Fibroblast of upper back skin (primary cell): ENCODE results near the gene NSD1.

Source experiments
- DNase-seq: peaks from one replicate; pipeline ENCODE4 v3.0.0-alpha.2; 2013

Gene NSD1

DNA sequence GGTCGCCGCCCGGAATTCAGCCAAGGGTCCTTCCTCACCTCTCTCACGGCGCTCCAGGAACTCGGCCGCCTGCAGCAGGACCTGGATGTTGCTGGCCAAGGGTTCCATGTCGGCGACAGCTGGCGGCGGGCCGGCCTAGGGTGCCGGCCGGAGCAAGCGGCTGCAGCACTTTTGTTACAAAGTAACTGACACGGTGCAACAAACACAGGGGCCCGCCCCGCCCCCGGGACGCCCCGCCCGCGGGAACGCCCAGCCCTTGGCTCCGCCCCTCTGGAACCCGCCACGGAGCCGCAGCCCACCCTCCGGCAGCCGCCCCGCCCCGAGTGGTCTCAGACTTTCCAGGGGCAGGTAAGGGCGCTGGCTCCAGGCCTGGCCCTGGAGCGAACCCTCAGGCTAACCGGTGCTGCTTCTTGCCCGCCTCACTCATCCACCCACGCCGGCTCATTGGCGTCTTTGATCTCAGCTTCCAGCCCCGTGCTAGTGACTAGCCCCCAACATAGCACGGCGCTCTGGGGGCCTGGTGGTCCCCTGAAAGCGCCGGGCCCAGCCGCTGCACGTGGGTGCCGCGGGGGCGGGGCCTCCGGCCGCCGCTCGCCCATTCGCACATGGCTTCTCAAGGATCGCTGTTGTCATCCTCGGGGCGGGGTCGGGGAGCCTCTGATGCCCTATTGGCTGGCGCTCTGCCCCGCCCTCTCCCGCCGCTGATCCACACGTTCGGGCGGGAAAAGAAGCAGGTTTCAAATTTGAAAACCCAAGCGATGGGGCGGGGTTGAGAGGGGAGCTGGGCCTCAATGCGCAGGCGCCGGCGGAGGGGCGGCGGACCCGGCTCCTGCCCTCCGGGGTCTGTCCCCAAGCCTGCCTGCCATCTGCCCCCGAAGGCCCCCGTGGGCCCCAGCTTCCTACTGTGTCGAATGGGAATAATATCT, 178.4 kb downstream of the NSD1 start, which contains the start of gene MXD3:
MXD3 (minus strand) TSS at position 176 of the 926 bp plus-strand sequence; CDS start at position 108, 68 bp downstream.
- peak; percentile 95 for DNase-seq

DNA sequence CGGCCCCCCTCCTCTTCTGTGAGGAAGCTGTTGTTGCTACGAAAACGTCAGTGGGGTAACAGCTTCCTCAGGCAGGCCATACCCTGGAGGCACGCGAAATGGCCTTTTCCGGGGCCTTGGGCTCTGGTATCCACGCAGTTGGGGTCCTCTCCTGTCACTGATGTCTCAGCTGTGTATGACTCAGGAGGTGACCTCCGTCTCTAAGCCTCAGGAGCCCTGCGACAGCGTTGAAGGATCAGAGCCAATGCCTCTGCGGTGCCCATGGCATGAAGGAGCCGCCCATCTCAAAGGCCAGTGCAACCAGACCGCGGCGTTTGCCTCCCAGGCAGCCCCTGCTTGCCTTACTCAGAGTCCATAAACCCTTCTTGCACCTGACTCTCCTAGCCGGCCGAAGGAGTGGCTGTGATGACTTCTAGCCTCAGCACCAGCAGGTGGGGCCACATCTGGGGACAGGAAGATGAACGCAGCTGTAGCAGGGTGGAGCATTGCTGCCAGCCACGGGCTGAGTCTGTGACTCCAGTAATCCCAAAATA, 179.1 kb downstream of the NSD1 start:
- DNase-seq: no peak

DNA sequence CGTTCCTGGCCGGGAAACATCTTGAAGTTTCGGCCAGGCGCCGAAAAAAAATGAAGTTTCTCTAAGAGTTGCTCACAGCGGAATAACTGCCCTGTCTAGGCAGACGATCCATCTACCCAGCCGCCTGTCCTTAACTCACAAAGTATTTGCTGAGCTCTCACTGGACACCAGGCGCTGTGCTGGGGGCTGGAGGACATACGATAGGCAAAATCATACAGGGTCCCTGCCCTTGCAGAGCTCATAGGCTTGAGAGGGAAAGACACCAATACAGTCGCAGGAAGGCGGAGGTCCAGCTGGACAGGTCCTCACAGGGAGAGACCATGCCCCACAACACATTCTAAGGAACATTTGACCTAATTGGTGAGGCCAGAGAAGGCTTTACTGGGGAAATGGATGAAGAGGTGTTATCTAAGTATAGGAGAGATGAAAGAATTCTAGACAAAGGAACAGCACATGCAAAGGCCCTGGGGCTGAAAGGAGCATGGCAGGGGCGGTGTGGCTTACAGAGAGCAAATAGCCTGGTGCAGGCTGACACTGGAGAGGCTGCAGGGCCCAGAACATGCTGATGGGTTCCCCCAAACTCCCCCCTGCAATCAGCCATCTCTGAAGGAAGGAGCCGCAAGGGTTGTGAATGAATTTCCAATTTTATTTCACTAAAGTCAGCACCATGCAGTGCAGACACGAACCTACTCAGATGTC, 180.1 kb downstream of the NSD1 start:
- no peak for DNase-seq

DNA sequence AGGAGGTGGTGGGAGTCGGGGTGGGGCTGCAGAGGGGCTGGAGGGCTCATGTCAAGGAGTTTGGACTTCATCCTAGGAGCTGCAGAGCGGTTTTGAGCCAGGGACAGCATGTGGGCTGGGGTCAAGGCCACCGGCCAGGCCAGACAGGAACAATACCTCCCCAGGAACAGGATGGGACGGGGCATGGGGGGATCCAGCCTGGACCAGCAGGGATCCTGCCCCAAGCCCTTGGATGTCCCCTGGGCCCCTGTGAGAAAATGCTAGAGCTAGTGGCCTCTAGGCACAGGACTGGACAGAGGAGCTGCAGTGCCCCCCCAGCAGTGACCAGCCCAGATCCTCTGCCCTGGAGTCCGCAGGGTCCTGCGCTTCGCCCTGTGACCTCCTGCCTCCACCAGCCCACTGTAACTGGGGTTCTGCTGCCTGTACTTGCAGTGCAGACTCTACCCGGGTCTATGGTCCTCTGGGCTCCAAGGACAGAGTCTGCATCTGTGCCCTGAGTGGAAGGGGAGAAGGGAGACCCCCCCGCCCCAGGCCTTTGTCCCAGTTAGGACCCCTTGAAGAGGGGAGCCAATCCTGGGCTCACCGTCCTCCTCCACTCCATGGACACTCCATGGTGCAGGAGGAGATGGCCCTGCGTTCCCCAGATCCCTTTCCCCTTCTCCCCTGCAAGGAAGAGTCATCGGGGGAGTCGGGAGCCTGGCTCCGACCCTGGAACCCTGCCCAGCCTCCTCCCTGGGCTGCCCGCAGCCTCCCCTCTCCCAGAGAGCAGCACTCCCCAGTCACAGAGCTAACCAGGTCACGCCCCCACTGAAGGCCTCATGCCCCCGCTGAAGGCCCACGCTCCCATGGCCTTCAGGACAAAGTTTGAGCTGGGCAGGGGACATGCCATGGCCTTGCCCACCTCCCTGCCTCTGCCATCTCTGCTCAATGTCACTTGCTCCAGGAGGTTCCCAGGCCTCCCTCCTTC, 181.1 kb downstream of the NSD1 start:
- DNase-seq: no peak

DNA sequence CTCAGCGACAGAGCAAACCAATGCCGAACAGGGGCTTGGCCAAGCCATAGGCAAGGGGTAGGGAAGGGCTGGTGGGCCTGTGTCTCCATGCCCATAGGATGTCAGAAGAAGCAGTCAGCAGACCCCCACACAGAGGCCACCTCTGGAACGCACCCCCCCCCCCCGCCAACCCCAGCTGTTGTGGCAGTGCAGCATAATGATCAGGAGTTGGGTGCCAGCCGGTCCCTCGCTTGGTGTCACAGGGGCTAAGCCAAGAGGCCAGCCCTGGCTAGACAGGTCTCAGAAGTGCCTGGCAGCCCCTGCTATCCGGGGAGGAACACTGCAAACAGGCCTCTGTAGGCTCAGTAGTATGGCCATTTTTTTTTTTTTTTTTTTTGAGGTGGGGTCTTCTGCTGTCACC, 181.8 kb downstream of the NSD1 start:
- DNase-seq: no peak

DNA sequence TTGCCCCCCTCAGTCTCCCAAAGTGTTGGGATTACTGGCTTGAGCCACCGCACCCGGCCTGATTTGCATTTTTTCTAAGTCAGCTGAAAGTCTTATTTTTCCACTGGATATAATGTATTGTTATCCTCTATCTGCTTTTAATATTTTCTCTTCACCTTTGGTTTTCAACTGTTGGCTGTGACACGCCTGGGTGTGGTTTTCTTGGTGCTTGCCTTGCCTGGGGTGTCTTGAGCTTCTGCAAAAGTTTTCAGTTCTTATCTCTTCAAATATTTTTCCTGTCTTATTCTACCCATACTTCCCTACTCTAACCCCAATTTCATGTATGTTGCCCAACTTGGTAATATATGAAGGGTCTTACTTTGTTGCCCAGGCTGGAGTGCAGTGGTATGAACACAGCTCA, 182.4 kb downstream of the NSD1 start:
- no peak for DNase-seq

DNA sequence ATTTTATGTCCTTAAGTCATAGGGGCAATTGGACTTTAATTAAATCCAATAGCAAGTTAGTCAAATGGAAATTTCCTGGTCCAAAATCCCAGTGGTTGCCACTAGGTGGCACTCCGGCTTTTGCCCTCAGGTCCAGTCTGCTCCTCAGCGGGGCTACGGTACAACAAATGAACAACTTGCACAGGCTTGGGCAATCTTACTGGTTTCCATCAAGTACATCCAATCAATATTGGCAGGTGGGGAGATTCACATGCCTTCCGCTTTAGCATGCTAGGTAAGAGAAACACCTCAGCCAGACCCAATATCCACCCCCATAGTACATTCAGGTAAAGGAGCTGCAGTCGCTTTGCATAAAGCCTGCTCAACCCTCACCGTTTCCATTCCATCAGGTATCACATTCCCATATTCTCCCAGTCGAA, 184.4 kb downstream of the NSD1 start:
- DNase-seq: peak; percentile 73

DNA sequence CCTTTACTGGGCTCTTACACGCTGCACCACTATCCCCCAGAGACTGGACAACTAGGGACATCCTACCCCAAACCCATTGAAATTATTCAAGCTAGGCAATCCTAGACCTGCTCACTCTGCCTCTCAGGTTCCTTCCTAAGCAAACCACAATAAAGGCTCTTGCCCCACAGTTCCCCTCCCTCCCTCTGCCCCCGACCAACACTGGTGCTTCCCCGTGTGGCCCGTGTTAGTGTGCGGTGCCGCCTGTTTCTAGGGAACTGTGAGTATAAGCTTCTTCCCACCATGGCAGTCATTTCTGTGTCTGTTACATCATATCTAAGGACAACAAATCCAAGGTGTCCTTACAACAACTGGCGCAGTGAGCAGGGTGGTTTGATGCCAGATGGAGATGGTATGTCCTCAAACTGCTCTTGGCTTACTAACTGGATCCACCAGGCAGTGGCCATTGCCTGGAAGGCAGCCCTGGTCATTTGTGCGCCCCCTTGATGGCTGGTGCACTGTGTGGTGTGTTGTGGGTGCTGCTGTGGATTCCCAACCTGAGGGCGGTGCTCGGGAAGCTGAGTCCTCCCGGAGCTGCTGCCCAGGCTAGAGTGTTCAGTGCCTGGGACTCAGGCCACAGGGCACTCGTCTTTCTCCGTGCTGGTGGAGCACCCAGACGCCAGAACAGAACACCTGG, 186.5 kb downstream of the NSD1 start:
- no peak for DNase-seq

DNA sequence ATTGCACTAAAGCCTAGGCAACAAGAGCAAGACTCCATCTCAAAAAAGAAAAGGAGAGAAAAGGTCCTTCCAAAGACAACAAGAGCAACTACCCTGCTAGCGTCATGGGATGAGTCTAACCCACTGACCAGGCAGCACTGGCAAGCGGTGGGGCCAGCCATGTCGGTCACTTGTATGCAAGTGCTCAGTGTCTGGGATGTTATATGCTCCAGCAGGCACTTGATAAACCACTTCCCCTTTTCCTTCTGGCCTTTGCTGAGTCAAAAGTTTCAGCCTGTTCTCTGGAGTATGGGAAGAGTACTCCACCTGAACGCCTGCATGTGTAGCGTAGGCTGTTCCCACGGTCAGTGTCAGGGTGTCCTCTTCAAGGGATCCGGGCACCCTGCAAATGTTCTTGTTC, 187.3 kb downstream of the NSD1 start:
- no peak for DNase-seq

DNA sequence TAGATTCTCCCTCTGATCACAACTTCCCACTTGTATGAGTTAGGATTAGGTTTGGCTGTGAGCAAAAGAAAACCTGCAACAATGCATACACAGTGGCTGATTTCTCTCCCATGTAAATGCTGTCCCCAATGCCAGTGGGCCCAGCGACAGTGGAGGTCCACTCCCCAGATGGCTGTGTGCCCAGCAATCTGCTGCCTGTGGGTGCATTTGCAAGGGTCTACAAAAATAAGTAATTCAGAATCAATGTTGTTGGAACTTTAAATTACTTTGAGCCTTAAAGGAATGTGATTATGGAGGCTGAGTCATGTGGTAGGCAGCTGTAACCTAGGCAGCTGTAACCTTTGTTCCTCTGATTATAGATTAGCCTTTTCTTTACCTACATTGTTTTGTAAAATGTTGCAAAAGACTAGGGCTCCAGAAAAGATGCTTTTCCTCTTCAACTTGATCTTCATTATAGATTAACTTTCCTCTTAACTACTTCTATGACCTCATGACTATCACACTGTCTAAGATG, 192.4 kb downstream of the NSD1 start:
- DNase-seq: no peak

DNA sequence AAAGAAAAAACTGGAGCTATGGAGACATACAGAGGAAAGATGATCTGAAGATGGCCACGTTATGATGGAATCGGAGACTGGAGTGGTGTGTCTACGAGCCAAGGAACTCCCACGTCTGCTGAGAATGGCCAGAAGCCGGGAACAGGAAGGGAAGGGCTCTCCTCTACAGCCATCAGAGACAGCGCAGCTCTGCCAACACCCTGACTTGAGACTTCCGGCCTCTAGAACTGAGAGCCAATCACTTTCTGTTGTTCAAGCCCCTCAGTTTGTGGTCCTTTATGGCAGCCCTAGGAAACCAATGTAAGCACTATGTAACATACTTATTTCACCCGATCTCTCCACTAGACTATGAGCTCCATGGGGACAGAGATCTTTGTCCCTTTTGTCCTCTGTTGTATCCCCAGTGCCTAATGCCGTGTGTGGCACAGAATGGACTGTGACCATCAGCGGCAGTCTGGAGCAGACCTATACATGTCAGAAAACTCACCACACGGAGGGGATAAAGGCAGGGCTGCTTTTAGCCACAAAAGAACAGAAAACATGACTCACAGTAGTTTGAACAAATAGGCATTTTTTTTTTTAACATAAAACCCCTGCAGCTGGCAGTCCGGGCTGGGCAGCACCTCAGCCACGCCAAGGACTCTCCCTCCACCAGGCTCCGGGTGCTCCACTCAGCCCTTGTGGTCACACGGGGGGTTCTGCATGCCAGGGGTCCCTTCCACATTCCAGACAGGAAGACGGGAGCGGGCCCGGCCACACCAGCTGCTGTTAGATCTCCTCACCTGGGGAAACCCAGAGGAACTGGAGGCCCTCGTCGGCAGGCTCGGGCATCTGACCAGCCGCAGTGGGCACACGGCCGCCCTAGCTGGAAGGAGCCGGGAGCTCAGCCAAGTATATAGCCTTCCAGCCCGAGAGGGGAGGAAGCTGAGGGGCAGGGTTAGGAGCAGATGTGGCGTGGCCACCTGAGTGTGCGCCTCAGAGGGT, 194.3 kb downstream of the NSD1 start:
- no peak for DNase-seq

DNA sequence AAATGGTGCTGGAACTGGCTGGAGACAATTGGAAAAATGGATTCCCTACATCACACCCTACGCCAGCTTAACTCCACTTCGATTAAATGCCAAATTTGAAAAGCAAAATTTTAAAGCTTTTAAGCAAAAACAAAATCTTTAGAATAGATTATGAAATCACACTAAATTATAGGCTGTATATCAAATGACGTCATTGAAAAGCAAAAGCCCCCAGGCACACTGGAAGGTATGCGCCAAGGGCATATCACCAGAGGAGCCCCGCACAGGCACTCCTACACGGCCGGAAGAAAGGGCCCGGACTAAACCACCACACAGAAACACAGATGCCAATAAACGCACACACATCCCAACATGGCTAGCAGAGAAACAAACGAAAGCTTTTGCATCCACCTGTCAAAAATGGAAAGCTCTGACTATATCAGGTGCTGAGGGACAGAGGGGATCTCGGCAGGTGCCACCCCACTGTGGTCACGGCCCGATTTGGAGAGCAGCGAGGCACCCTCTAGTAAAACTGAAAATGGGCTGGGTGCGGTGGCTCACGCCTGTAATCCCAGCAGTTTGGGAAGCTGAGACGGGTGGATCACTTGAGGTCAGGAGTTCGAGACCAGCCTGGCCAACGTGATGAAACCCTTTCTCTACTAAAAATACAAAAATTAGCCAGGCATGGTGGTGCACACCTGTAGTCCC, 195.1 kb downstream of the NSD1 start:
- no peak for DNase-seq

DNA sequence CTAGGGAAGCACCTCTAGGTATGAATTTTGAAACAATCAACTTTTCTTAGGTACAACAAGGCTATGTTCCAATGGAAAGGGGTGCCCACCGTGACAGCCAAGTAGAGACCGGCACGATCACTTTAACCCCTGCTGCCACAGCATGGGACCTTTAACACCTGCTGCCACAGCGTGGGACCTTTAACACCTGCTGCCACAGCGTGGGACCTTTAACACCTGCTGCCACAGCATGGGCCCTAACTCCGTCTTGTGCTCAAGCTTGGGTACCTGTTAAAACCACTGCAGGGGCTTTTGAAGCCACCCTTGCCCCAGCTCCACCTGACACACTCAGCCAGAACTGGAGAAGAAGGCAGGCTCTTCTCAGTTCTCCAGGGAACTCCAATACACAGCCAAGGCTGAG, 196.3 kb downstream of the NSD1 start:
- DNase-seq: no peak

DNA sequence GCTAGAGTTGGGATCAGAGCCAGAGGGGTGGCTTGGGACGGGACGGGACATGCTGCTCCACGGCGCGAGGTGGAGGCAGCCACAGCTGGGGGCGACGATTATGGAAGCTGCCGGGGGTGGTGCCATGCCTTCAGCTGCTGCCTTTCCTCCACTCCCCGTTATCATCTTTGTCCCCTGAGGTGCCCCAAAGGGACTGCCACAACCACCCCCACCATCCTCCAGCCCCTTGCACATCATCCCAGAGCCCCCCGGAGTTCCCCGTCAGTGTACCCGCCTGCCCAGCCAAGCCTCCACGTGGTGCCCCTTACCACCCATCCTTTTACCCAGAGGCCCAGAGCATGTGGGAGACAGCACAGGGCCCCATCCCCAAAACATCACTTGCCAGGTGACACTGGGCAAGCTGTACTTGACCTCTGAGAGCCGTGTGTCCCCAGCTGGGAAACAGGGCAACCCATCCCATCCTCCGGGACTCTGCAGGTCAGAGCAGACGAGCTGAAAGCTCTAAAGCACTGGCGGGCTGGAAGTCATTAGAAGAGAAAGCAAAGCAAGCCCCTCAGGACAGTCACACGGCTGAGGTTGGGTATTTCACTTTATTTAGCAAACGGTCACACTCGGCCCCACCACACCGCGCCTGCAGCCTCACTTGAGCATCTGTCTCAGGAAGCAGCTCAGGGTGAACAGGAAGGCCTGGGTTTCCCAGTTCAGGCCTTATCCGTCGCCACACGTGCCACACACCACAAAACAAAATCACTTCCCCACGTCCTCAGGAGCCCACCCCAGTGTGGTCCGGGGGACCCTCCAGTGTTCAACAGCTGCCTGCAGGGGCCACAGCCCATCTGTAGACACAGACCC, 197.6 kb downstream of the NSD1 start:
- DNase-seq: no peak

DNA sequence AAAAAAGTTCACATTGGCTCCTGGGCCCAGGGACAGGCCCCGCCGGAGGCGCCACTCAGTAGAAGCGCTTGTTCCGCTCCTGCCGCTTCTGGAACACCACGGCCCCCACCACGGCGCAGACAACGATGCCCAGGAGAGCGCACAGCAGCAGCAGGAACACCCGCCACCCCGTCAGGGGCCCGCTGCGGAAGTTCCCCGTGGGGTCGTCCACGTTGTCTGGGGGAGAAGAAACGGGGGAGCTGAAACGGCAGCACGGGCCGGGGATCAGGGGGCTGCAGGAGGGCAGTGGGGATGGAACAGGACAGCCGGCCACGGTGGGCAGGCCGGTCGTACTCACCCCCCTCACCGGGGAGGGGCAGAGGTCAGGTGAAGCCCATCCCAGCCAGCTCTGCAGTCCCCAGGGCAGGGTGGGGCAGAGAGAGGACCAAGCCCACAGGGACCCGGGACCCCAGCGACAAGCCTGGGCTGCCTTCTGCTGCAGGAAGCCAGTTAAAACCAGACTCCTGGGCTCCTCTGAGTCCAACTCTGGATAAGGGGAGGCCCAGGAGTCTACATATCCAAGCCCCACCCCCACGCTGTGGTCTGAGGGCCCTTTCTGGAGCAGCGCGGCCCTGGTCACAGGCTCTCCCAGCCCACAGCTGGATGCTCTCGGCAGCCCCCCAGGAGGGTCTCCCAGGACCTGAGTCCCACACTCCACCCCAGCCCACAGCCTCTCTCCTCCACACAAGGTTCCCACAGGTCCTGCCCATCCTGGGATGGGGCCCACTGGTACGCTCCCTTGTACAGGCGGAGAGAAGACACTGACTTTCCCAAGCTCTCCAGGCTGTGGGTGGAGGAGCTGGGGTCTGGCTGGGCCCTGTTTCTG, 198.7 kb downstream of the NSD1 start:
- DNase-seq: no peak

DNA sequence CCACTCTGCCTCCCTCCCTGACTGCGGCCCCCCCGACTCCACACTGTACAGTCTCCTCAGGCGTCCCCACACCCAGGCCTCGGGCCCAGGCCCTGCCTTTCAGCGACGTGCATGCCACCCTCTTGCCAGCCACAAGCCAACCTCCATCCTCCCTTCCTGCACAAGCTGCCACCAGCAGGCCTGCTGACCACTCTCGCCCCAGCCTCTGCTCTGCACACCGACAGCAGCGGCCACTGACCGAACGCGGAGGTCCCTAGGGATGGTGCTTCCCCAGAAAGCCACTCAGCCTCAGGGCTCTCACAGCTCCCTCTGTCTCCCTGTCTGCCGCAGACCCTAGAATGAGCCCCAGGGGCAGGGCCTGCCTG, 199.3 kb downstream of the NSD1 start:
- no peak for DNase-seq

DNA sequence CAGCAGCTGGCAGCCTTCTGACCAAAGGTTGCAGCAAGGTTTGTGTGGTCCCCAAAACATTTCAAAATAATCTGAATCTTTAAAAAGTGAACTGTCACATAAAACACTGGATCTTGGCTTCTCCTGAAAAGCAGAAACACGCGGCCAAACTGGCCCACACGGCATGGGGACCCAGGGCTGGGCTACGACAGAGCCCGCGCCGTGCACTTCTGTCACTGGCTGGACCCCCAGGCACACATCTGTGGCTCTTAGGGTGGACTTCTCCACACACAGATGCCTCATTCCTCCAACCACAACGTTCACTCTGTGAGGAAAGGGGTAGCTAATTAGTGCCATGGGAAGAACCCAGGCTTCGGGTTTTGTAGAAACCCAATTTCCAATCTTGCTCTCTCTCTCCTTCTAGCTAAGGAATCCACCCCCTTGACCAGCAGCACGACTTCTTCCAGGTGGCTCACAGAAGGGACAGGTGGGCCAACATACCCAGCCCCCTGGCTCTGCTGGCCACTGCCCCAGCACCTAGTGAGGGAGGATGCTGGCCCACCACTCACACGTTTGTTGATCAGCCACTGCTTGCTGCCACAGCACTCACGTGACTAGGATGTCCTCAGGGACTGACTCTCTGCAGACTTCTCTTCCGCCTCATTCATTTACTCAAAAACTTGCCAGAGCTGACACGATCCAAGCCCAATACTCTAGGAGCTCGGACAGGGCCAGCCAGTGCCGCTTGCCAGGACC, 200.0 kb downstream of the NSD1 start:
- DNase-seq: no peak
